ENCODE results near the gene OSTM1. TPM values are rescaled to one million over a fixed set of nuclear protein-coding genes. Genes with fewer than 3 reads are reported as not detected.

The OSTM1 gene
- total RNA-seq, 1 experiment from 2014 or later: 277 TPM

GRCh38 chr6:108123481-108123929 lies 49.0 kb upstream of the OSTM1 start:
- in situ Hi-C loops (cut with HindIII; ENCODE audit: low pct_unique_long_range_greater_than_20kb, low sequenced_read_pairs) (no loop called here), intact Hi-C loops (cut with micrococcal nuclease; ENCODE audit: unreplicated experiment) (no loop called here)
- Histone ChIP-seq H3K27ac (ENCODE audit: low read length) (no peak overlapping the region), H3K27me3 (ENCODE audit: control insufficient read depth, insufficient read depth, low read length) (peaks cover 11% of the 10 kb centered on the region), H3K4me1 (ENCODE audit: control insufficient read depth, insufficient read depth, low read length) (peaks cover 12% of the 10 kb centered on the region), H3K4me3 (ENCODE audit: low read depth in 2 of 2, low read length in 2 of 2) (no peak overlapping the region), H3K36me3 (ENCODE audit: control insufficient read depth, insufficient read depth, low read length) (no peaks in the 10 kb centered on the region), H3K9me3 (ENCODE audit: control insufficient read depth, insufficient read depth, low read depth, low read length) (no peaks in the 10 kb centered on the region)
- ATAC-seq: no peak
- CTCF ChIA-PET: interaction anchor here (0.7 kb wide), 1 partner anchor 13 kb away, joined by 3 read pairs; no protein-coding TSS in a partner anchor
- TF ChIP-seq REST (IDR thresholded peaks at IDR 0.05; ENCODE audit: insufficient read depth in 1 of 2, low read depth in 2 of 2, low read length in 1 of 2): no peak
- TF ChIP-seq TCF7L2 (IDR thresholded peaks at IDR 0.05; ENCODE audit: low read depth, low read length): no peak
- no peak for TF ChIP-seq SIN3A (IDR thresholded peaks at IDR 0.05; ENCODE audit: borderline replicate concordance, insufficient read depth, low read depth, low read length)
- TF ChIP-seq POLR2AphosphoS5 (IDR thresholded peaks at IDR 0.05; ENCODE audit: low read depth, low read length): no peak
- no peak for TF ChIP-seq CTCF (IDR thresholded peaks at IDR 0.05)
- no TSS peak for BruUV-seq (replicated peaks)
- no peak for DNase-seq (ENCODE audit: low read depth, low spot score)
- POLR2A ChIA-PET: interaction anchor here (0.7 to 1.0 kb wide), 2 partner anchors 50 to 214 kb away, joined by 4 to 6 read pairs; no protein-coding TSS in a partner anchor

GRCh38 chr6:108121612-108122011 lies 47.1 kb upstream of the OSTM1 start:
- no peaks in the 10 kb centered on the region for H3K36me3 ChIP-seq (ENCODE audit: control insufficient read depth, insufficient read depth, low read length)
- intact Hi-C loops (cut with micrococcal nuclease; ENCODE audit: unreplicated experiment): no loop called here
- POLR2A ChIA-PET: no interaction called here
- H3K4me3 ChIP-seq (ENCODE audit: low read depth in 2 of 2, low read length in 2 of 2): no peak overlapping the region
- no peak overlapping the region for H3K27ac ChIP-seq (ENCODE audit: low read length)
- CTCF ChIA-PET: no interaction called here
- ATAC-seq (no peak), DNase-seq (ENCODE audit: low read depth, low spot score) (no peak)
- in situ Hi-C loops (cut with HindIII; ENCODE audit: low pct_unique_long_range_greater_than_20kb, low sequenced_read_pairs): no loop called here
- no TSS peak for BruUV-seq (replicated peaks)
- TF ChIP-seq TCF7L2 (IDR thresholded peaks at IDR 0.05; ENCODE audit: low read depth, low read length): no peak
- TF ChIP-seq SIN3A (IDR thresholded peaks at IDR 0.05; ENCODE audit: borderline replicate concordance, insufficient read depth, low read depth, low read length): no peak
- no peak for TF ChIP-seq REST (IDR thresholded peaks at IDR 0.05; ENCODE audit: insufficient read depth in 1 of 2, low read depth in 2 of 2, low read length in 1 of 2)
- no peak for TF ChIP-seq CTCF (IDR thresholded peaks at IDR 0.05)
- no peak for TF ChIP-seq POLR2AphosphoS5 (IDR thresholded peaks at IDR 0.05; ENCODE audit: low read depth, low read length)
- 0 out of 2 replicates have a peak, but pooled peaks cover 3% of the 10 kb centered on the region for H3K4me1 ChIP-seq (ENCODE audit: control insufficient read depth, insufficient read depth, low read length)
- no peaks in the 10 kb centered on the region for H3K9me3 ChIP-seq (ENCODE audit: control insufficient read depth, insufficient read depth, low read depth, low read length)
- H3K27me3 ChIP-seq (ENCODE audit: control insufficient read depth, insufficient read depth, low read length): peaks cover 11% of the 10 kb centered on the region
